GM19099 (cell line): Measurements from ENCODE around the gene SRP14.

ENCODE experiments used
- POLR2A ChIP-seq: IDR thresholded peaks from 3 replicates; pipeline ENCODE4 v1.6.1; 2011; ENCODE audit warnings: low read depth; ENCODE audit not compliant: insufficient read length; ENCODE audit errors: extremely low read depth

Gene SRP14, protein sequence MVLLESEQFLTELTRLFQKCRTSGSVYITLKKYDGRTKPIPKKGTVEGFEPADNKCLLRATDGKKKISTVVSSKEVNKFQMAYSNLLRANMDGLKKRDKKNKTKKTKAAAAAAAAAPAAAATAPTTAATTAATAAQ

DNA sequence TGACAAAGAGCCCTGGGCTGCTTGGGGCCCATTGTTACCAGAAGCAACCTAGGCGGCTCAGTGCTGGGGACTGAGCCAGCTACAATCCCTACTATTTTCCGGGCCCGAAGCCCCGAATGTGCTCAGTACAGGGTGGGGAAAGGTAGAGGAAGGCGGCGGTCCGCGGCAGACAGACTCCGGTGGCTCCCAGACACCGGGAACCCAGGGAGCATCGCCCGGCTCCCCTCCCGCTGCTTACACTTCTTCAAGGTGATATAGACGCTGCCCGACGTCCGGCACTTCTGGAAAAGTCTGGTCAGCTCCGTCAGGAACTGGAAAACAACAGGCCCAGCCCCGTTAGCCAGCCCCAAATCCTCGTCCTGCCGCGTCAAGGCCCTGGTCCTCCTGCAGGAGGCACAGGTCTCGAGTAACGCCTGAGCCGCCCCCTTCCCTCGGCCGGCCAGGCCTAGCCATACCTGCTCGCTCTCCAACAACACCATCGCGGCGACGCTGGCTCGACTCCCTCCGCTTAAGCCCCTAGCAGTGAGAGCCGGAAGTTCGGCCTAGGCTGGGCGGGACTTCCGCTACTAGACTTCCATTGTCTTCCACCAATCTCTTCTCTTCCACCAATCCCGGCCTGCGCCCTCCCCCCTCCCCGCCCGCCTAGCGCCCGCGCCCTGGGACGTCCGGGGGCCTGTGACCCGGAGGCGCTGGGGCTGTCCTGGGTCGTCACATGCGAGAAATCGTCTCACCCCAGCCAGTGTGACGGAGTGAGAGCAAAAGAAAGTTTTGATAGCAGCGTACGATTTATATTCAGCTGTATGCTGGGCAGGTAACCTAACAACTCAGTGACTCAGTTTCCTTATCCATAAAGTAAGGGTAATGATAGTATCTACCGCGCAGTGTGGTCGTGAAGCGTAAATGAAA is at the start of gene SRP14:
TSS of gene SRP14 (minus strand) at position 544 of the 906 bp plus-strand sequence. CDS start at position 479, 65 bp downstream.
- TF ChIP-seq POLR2A, result peak; percentile 91

GRCh38 chr15:40087991-40088928 is 49.3 kb upstream of the SRP14 start:
- no peak for TF ChIP-seq POLR2A

- no peak for TF ChIP-seq POLR2A
These were observed 48.3 kb upstream of the SRP14 start for GRCh38 chr15:40087068-40087810.

DNA sequence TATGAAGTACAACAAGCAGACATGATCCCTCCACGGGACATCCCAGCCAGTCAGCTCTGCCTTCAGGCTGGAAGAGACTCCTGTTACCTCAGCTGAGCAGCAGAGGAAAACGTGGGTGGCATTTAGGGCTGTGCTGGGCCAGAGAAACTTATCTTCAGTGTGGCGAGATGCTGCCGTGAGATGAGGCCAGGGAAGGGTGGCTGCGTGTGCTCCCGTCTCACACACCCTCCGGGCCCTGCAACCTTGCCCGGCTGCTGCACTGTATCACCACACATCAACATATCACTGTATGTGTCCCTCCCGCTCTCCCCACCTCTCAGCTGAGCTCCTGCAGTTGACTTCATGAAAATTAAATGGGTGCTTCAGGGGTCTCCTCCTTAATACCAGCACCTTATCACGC is 46.3 kb upstream of the SRP14 start:
- TF ChIP-seq POLR2A, result no peak

DNA sequence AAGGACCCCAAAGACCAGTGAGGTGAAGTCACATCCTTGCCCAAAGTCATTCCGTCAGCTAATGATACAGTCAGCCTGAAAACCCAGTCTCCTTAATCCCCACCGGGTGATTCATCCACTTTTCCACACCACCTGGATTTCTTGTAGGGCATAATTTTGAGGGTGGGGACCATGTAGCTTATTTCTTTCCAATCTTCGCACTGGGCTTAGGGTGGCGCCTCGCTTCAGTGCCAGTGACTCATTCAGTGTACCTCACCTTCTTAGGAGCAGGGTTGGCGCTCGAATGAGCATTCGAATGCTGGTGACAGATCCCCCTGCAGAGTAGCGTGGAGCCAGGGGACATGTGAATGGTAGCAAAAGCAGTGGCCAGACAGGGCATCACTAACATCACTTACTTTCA is 45.7 kb upstream of the SRP14 start:
- TF ChIP-seq POLR2A, result no peak

DNA sequence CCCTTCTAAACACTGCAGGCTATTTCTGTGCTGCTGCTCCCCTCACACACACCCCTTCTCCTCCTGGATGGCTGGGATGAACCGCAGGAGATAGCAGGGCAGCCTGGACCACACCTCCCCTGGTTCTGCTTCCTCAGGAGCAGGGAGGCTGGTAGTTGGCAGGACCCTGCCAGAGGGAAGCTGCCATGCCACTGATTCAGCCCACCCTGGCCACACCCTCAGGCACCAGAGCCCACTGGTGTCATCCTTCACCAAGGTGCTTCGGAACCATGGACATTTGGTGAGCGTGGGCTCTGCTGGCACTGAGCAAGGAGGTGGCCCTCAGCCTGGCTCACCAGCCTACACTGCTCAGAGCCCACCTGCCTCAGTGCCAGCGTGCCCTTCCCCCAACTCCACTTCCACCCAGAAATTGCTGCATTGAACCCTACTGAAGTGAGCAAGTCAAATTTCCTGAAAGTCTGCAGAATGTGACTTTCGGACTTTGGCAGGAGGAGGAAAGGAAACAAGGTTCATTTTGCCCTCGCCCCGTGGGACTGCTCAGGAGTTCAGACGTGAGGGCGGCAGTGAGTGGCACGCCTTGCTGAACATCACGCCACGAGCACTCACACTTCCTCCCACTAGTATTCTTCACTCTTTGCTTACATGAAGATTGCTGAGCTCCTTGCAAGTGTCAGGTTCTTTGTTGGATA is 43.4 kb upstream of the SRP14 start:
- TF ChIP-seq POLR2A, result no peak

- TF ChIP-seq POLR2A, result no peak
These were observed 42.8 kb upstream of the SRP14 start for GRCh38 chr15:40081691-40082194.

DNA sequence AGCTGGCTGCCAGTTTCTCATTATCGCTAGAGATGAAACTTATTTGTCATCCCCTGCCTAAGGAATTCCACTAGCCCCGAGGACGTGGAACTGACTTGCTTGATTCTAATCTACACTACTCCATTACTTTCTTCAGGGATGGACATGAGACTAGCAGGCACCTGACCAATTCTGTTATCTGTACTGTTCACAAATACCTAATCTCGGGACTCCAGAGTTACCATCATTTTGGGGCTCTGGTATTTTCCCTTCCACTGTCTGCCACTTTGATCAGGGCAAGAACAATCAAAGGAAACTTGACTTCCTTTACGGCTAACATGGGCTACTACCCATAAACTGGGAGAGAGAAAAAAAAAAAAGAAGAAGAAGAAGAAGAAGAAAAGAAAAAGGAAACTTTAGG is 41.9 kb upstream of the SRP14 start:
- no peak for TF ChIP-seq POLR2A

GRCh38 chr15:40080104-40080503 is 41.1 kb upstream of the SRP14 start:
- no peak for TF ChIP-seq POLR2A

GRCh38 chr15:40079456-40079855 is 40.5 kb upstream of the SRP14 start:
- no peak for TF ChIP-seq POLR2A

DNA sequence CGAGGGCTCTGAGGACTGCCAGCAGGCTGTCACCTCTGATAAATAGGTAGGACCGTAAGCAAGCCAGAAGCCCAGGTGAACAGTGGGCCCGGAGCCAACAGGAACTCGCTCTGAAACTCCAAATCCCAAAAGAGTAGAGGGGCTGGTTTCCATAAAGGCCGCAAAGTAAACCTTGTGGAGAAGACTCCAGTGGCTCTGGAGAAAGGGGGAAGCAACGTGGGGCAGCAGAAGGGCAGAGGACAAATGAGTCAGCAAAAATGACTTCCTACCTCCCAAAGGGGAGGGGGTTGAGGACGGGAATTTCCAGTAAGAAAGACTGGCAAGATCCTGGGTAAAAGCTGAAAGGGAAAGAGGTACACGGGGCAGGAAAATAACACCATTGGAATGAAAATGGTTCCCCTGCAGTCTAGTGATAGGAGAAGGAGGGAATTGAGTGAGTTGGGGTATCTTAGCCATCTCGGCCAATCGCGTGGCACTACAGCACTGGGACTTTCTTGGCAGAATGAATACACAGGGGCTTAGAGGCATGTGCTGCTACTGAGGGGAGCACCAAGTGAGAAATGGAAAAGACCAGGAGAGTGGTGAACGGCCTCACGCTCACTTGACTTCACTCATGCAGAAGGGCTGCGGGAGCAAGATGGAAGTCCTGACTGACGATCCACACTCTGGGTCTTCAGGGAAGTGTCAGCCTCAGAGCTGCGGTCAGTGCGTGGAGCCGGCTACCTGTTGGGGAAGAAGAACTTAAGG is 36.5 kb upstream of the SRP14 start:
- TF ChIP-seq POLR2A, result no peak

DNA sequence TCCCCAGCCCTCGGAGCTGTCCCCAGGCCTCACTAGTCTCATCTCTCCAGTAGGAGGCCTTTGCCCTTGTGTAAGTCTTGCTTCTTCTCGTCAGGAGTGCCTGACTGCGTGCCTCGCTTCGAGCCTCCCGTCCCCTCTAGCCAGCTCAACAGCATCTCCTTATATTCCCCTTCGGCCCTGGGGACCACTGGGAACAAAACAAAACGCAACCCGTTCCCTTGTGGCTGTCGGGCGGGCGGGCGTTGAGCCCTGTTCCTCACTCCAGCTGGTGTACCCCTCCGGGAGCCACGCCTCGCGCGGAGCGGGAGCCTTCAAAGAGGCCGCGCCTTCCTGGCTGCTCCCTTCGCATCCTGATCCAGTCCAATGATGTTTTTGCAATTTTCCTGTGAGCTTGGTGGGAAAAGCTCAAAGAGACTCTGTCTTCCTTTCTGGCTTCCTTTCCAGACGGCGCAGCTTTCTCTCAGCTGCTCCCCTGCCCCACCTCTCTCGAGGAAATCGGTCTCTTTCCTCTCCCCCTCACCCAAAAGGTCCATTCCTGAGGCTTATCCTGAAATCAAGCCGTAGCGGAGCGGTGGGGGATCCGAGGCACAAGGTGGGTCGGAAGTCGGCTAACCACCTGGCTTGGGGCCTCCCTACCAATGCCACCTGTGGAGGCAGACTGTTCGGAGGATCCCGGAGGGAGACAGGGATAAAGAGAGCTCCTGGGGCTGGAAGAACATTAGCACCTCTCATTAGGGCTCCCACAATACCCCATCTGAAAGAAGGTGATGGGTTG is 33.4 kb upstream of the SRP14 start:
- TF ChIP-seq POLR2A, result no peak

GRCh38 chr15:40070608-40071218 is 31.7 kb upstream of the SRP14 start:
- TF ChIP-seq POLR2A, result no peak

DNA sequence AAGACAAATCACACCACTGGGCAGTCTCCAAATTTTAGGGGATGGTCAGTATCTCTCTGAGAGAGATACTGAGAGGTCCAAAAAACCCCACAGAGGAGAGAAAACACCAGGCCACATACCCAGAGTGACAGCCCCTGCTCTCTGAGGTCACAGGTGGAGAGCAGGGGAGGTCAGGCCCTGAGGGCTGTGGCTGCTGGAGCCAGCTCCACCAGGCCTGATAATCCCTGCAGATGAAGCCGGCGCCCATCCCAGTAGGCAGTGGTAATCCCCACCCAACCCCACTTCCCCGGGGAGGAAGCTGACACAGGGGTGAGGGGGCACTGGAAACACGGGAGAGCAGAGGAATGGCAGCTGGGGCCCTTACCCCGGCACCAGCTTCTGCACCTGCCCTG is 31.2 kb upstream of the SRP14 start:
- no peak for TF ChIP-seq POLR2A
